Measurements from ENCODE around the gene HABP4.

DNA sequence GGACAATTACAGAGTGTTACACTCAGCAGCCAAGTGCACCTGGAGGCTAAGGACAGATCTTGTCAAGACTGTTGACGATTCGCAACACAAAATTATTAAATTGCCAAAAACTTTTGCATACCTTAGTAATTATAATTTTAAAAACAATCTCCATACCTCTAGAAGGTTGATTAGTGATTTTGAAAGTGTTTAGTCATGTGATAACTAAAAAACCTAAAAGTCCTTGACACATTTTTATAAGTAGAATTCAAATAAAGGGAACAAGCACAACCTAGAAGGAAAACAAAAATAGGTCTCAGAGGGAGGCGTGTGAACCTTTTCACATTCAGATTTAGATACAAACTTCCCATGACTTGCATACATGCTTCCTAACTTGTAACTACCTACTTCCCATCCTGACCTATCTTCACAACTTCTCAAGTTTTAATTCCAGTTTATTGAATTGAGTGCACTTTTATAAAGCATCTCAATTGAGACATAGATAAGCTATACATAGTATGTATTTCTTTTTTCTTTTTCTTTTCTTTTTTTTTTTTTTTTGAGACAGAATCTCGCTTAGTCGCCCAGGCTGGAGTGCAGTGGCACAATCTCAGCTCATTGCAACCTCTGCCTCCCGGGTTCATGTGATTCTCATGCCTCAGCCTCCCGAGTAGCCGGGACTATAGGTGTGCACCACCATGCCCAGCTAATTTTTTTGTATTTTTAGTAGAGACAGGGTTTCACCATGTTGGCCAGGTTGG is 37.6 kb upstream of the HABP4 start:
- no peak for TF ChIP-seq CTCF (IDR thresholded peaks at IDR 0.05)
- TF ChIP-seq POLR2A (IDR thresholded peaks at IDR 0.05), result no peak

Data from heart left ventricle (tissue), 13 donors.